DOHH2 (cell line): Measurements from ENCODE around the gene ZNF789.

Experiments used
- H3F3A ChIP-seq: fragments of 200-600 bp; sonication (generic), shearing (Covaris generic); 2 replicates; pipeline ENCODE4 v1.6.0; 2016; ENCODE audit warnings: antibody characterized with exemption, mild to moderate bottlenecking; ENCODE audit not compliant: control insufficient read depth, insufficient read depth
- H3K27ac ChIP-seq: fragments of 200-600 bp; sonication (generic); 2 replicates; pipeline ENCODE4 v1.5.1; 2014; ENCODE audit warnings: low read depth, mild to moderate bottlenecking, low read length, moderate library complexity
- H3K27me3 ChIP-seq: fragments of 200-600 bp; sonication (generic); 2 replicates; pipeline ENCODE4 v1.6.1; 2014; ENCODE audit warnings: mild to moderate bottlenecking, low read length, mixed read lengths; ENCODE audit not compliant: control insufficient read depth
- H3K36me3 ChIP-seq: fragments of 200-600 bp; sonication (generic); 2 replicates; pipeline ENCODE4 v1.6.1; 2014; ENCODE audit warnings: mild to moderate bottlenecking, low read length, moderate library complexity, mixed read lengths; ENCODE audit not compliant: control insufficient read depth
- H3K4me1 ChIP-seq: fragments of 200-600 bp; sonication (generic); 2 replicates; pipeline ENCODE4 v1.6.1; 2014; ENCODE audit warnings: mild to moderate bottlenecking, low read length, mixed read lengths; ENCODE audit not compliant: control insufficient read depth
- H3K4me2 ChIP-seq: fragments of 200-600 bp; sonication (generic); 2 replicates; pipeline ENCODE4 v1.6.0; 2014; ENCODE audit warnings: mild to moderate bottlenecking, low read length, moderate library complexity
- H3K4me3 ChIP-seq: fragments of 200-600 bp; sonication (generic); 2 replicates; pipeline ENCODE4 v1.5.1; 2014; ENCODE audit warnings: mild to moderate bottlenecking, low read length, mixed read lengths
- H3K79me2 ChIP-seq: fragments of 200-600 bp; sonication (generic); 2 replicates; pipeline ENCODE4 v1.6.1; 2014; ENCODE audit warnings: mild to moderate bottlenecking, low read length, mixed read lengths; ENCODE audit not compliant: control insufficient read depth
- H3K9me2 ChIP-seq: fragments of 200-600 bp; sonication (generic); replicated peaks from 2 replicates; pipeline ENCODE4 v1.6.1; 2014; ENCODE audit warnings: mild to moderate bottlenecking, low read length, mixed read lengths; ENCODE audit not compliant: control insufficient read depth
- H3K9me3 ChIP-seq: fragments of 200-600 bp; sonication (generic); 2 replicates; pipeline ENCODE4 v1.6.1; 2014; ENCODE audit warnings: antibody characterized with exemption, low read length, mixed read lengths; ENCODE audit not compliant: control insufficient read depth, insufficient read depth
- H4K20me1 ChIP-seq: fragments of 200-600 bp; sonication (generic); 2 replicates; pipeline ENCODE4 v1.6.0; 2014; ENCODE audit warnings: low read depth, mild to moderate bottlenecking, antibody characterized with exemption, low read length, moderate library complexity; ENCODE audit not compliant: control insufficient read depth, insufficient read depth
- EZH2phosphoT487 ChIP-seq: fragments of 200-600 bp; sonication (generic); IDR thresholded peaks from 2 replicates; pipeline ENCODE4 v1.6.1; 2017; ENCODE audit warnings: borderline replicate concordance, mild to moderate bottlenecking, antibody characterized with exemption, low read length, moderate library complexity, mixed read lengths
- TF ChIP-seq, protein P1 (sequence below): fragments of 200-600 bp; sonication (generic); IDR thresholded peaks from one replicate; pipeline ENCODE4 v1.5.1; 2014; ENCODE audit warnings: antibody characterized with exemption, mild to moderate bottlenecking, low read depth, low read length; ENCODE audit not compliant: poor library complexity, severe bottlenecking

The ZNF789 gene

GRCh38 chr7:99521399-99521798 is 48.7 kb downstream of the ZNF789 start:
- Histone ChIP-seq H3K4me1 (no peaks in the 10 kb centered on the region), H3K4me2 (no peak overlapping the region), H3K36me3 (peaks cover 35% of the 10 kb centered on the region), H3F3A (peaks cover 7% of the 10 kb centered on the region; the same call in 1 of the 2 replicates), H3K79me2 (no peaks in the 10 kb centered on the region), H3K9me2 (no peaks in the 10 kb centered on the region), H3K9me3 (no peaks in the 10 kb centered on the region), H3K27ac (no peak overlapping the region), H4K20me1 (no peaks in the 10 kb centered on the region), H3K4me3 (no peak overlapping the region), H3K27me3 (no peaks in the 10 kb centered on the region)
- TF ChIP-seq, protein P1, sequence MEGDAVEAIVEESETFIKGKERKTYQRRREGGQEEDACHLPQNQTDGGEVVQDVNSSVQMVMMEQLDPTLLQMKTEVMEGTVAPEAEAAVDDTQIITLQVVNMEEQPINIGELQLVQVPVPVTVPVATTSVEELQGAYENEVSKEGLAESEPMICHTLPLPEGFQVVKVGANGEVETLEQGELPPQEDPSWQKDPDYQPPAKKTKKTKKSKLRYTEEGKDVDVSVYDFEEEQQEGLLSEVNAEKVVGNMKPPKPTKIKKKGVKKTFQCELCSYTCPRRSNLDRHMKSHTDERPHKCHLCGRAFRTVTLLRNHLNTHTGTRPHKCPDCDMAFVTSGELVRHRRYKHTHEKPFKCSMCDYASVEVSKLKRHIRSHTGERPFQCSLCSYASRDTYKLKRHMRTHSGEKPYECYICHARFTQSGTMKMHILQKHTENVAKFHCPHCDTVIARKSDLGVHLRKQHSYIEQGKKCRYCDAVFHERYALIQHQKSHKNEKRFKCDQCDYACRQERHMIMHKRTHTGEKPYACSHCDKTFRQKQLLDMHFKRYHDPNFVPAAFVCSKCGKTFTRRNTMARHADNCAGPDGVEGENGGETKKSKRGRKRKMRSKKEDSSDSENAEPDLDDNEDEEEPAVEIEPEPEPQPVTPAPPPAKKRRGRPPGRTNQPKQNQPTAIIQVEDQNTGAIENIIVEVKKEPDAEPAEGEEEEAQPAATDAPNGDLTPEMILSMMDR: no peak
- TF ChIP-seq EZH2phosphoT487: no peak

- no peaks in the 10 kb centered on the region for H3K27me3 ChIP-seq
- no peak for TF ChIP-seq EZH2phosphoT487
- TF ChIP-seq, protein P1: peak; percentile 43
- H4K20me1 ChIP-seq: no peaks in the 10 kb centered on the region
- H3K4me2 ChIP-seq: no peak overlapping the region
- H3K36me3 ChIP-seq: peaks cover 56% of the 10 kb centered on the region
- no peaks in the 10 kb centered on the region for H3K79me2 ChIP-seq
- H3K9me3 ChIP-seq: peaks cover 20% of the 10 kb centered on the region
- H3K4me3 ChIP-seq: no peak overlapping the region
- no peaks in the 10 kb centered on the region for H3K9me2 ChIP-seq
- H3F3A ChIP-seq: peaks cover 7% of the 10 kb centered on the region; the same call in 1 of the 2 replicates
- H3K4me1 ChIP-seq: no peaks in the 10 kb centered on the region
- H3K27ac ChIP-seq: no peak overlapping the region
Observed at GRCh38 chr7:99525713-99526440, 53.2 kb downstream of the ZNF789 start.

- no peaks in the 10 kb centered on the region for H3K79me2 ChIP-seq
- H3K4me2 ChIP-seq: no peak overlapping the region
- H3K27ac ChIP-seq: no peak overlapping the region
- peaks cover 59% of the 10 kb centered on the region for H3K36me3 ChIP-seq
- TF ChIP-seq, protein P1: no peak
- no peak for TF ChIP-seq EZH2phosphoT487
- peaks cover 42% of the 10 kb centered on the region for H3K9me3 ChIP-seq
- no peak overlapping the region for H3K4me3 ChIP-seq
- H3K4me1 ChIP-seq: no peaks in the 10 kb centered on the region
- H3F3A ChIP-seq: no peaks in the 10 kb centered on the region
- H4K20me1 ChIP-seq: no peaks in the 10 kb centered on the region
- no peaks in the 10 kb centered on the region for H3K27me3 ChIP-seq
- no peaks in the 10 kb centered on the region for H3K9me2 ChIP-seq
Observed at GRCh38 chr7:99531354-99531765, 58.7 kb downstream of the ZNF789 start.
